HCT116 (cell line): Measurements from ENCODE around the gene BOLA3. TPM values are rescaled to one million over a fixed set of nuclear protein-coding genes. Genes with fewer than 3 reads are reported as not detected.

Experiments
- ATAC-seq: fragments of 200-7000 bp; cut with Tn5 transposase; 2 replicates; pipeline ENCODE4 v1.9.1; 2020; ENCODE audit warnings: mild to moderate bottlenecking, moderate library complexity
- BruUV-seq: library from RNA; stranded (reverse); fragments of 400-500 nt; replicated peaks from 2 replicates; lab custom pipeline; 2021; lab: Mats Ljungman, UMichigan
- CTCF ChIA-PET: fragments of 300-600 bp; sonication (Branson Sonifier 250); formaldehyde crosslinking; loops from one replicate; lab custom pipeline; 2021; ENCODE audit warnings: antibody characterized with exemption; lab: Charles Lee
- POLR2A ChIA-PET: fragments of 300-600, 350-600 bp; sonication (Branson Sonifier 250); formaldehyde crosslinking; loops from one replicate; lab custom pipeline; 2021; ENCODE audit warnings: antibody characterized with exemption; lab: Charles Lee
- RAD21 ChIA-PET, 2 experiments: fragments of 300-600 bp; sonication (Branson Sonifier 250); formaldehyde crosslinking; loops; one replicate each; lab custom pipeline; 2023; ENCODE audit warnings: low total read pairs in 2 of 2; ENCODE audit not compliant: uncharacterized antibody in 2 of 2, unreplicated experiment in 2 of 2, low non-redundant PET in 1 of 2; lab: Charles Lee
- DNase-seq: peaks from one replicate; pipeline ENCODE4 v3.0.0-alpha.2; 2010; ENCODE audit warnings: low read depth, low spot score
- H2AFZ ChIP-seq: fragments of 200-600 bp; shearing (Covaris generic), sonication (generic); 2 replicates; pipeline ENCODE4 v1.6.1; 2017; ENCODE audit warnings: low read depth, mixed run types, mixed read lengths, antibody characterized with exemption, low read length; ENCODE audit not compliant: poor library complexity, severe bottlenecking
- H3K27ac ChIP-seq: 2 replicates; pipeline ENCODE4 v1.5.1; 2012; ENCODE audit warnings: low read depth, low read length
- H3K27me3 ChIP-seq: fragments of 200-600 bp; sonication (generic); 2 replicates; pipeline ENCODE4 v1.6.1; 2016; ENCODE audit warnings: mixed run types, low read length, mixed read lengths; ENCODE audit not compliant: insufficient read depth
- H3K36me3 ChIP-seq, 2 experiments: fragments of 200-500 bp in 1 of 2; fragments of 200-600 bp in 1 of 2; sonication (Bioruptor generic) in 1 of 2; sonication (generic) in 1 of 2; 2 replicates each; pipeline versions ENCODE4 v1.5.1 to v1.6.1; 2014 to 2016; ENCODE audit warnings: low read length in 2 of 2, inconsistent platforms in 1 of 2, mixed read lengths in 1 of 2, mixed run types in 1 of 2; ENCODE audit not compliant: insufficient read depth in 2 of 2, control insufficient read depth in 1 of 2
- H3K4me1 ChIP-seq, 2 experiments: fragments of 200-600 bp in 1 of 2; sonication (generic) in 1 of 2; 2 replicates each; pipeline versions ENCODE4 v1.5.1 to v1.6.1; 2012 to 2017; ENCODE audit warnings: low read length in 2 of 2, inconsistent platforms in 1 of 2, mild to moderate bottlenecking in 1 of 2, mixed read lengths in 1 of 2, mixed run types in 1 of 2, moderate library complexity in 1 of 2; ENCODE audit not compliant: insufficient read depth in 2 of 2, control insufficient read depth in 1 of 2
- H3K4me2 ChIP-seq: fragments of 200-600 bp; sonication (generic); 2 replicates; pipeline ENCODE4 v1.6.1; 2017; ENCODE audit warnings: mixed run types, low read length, mixed read lengths
- H3K4me3 ChIP-seq, 2 experiments: fragments of 200-600 bp in 1 of 2; sonication (generic) in 1 of 2; replicated peaks in 1 of 2; 2 replicates each; pipeline ENCODE4 v1.5.1; 2011 to 2016; ENCODE audit warnings: low read length in 2 of 2, control low read depth in 1 of 2, low read depth in 1 of 2, mild to moderate bottlenecking in 1 of 2, mixed read lengths in 1 of 2, mixed run types in 1 of 2
- H3K79me2 ChIP-seq: fragments of 200-600 bp; sonication (generic); 2 replicates; pipeline ENCODE4 v1.6.1; 2017; ENCODE audit warnings: mild to moderate bottlenecking, mixed run types, low read length, moderate library complexity, mixed read lengths; ENCODE audit not compliant: insufficient read depth
- H3K9ac ChIP-seq: fragments of 200-600 bp; sonication (generic); 2 replicates; pipeline ENCODE4 v1.6.1; 2016; ENCODE audit warnings: low read length, mixed read lengths
- H3K9me2 ChIP-seq: fragments of 200-600 bp; sonication (generic), shearing (Covaris generic); 2 replicates; pipeline ENCODE4 v1.6.1; 2017; ENCODE audit warnings: mixed run types, mild to moderate bottlenecking, moderate library complexity; ENCODE audit not compliant: insufficient read depth
- H3K9me3 ChIP-seq, 2 experiments: fragments of 200-500 bp in 1 of 2; fragments of 200-600 bp in 1 of 2; sonication (Bioruptor generic) in 1 of 2; sonication (generic) in 1 of 2; 2 replicates each; pipeline ENCODE4 v1.6.1; 2014 to 2017; ENCODE audit warnings: low read length in 2 of 2, mixed read lengths in 2 of 2, inconsistent platforms in 1 of 2, low read depth in 1 of 2, mild to moderate bottlenecking in 1 of 2, mixed run types in 1 of 2, moderate library complexity in 1 of 2; ENCODE audit not compliant: control insufficient read depth in 1 of 2, insufficient read depth in 1 of 2
- H4K20me1 ChIP-seq: fragments of 200-600 bp; sonication (generic), shearing (Covaris generic); 2 replicates; pipeline ENCODE4 v1.6.1; 2017; ENCODE audit warnings: mixed run types, mild to moderate bottlenecking, moderate library complexity; ENCODE audit not compliant: insufficient read depth
- CBX3 ChIP-seq: IDR thresholded peaks from 2 replicates; pipeline ENCODE4 v1.6.1; 2012; ENCODE audit warnings: low read depth
- CTCF ChIP-seq, 3 experiments: fragments of 200-600 bp in 1 of 3; sonication (generic) in 1 of 3; IDR thresholded peaks in 2 of 3; conservative IDR thresholded peaks in 1 of 3; 2 replicates each; pipeline ENCODE4 v1.5.1; 2012 to 2017; ENCODE audit warnings: low read depth in 2 of 3, low read length in 2 of 3, antibody characterized with exemption in 1 of 3, borderline replicate concordance in 1 of 3, control low read depth in 1 of 3, mild to moderate bottlenecking in 1 of 3, mixed read lengths in 1 of 3, mixed run types in 1 of 3, moderate library complexity in 1 of 3; ENCODE audit not compliant: insufficient read depth in 1 of 3
- FOSL1 ChIP-seq: IDR thresholded peaks from 2 replicates; pipeline ENCODE4 v1.6.1; 2012; ENCODE audit warnings: low read depth
- intact Hi-C: fragments of 100-400 bp; cut with micrococcal nuclease; formaldehyde crosslinking; loops from 2 replicates; pipeline ENCODE4 v1.10.0; 2022
- total RNA-seq: library from RNA; stranded (reverse); gene quantifications from one replicate; pipeline ENCODE4 v1.2.1, GENCODE V29; 2021; ENCODE audit not compliant: unreplicated experiment

BOLA3 gene
- total RNA-seq, 1 experiment from 2014 or later = 62.9 TPM

- no peak for TF ChIP-seq FOSL1
- TF ChIP-seq CBX3 = no peak
- TF ChIP-seq, all 23 proteins: peak for 3
Measured at GRCh38 chr2:74142340-74142739, 5.4 kb downstream of the BOLA3 start (continued).

DNA sequence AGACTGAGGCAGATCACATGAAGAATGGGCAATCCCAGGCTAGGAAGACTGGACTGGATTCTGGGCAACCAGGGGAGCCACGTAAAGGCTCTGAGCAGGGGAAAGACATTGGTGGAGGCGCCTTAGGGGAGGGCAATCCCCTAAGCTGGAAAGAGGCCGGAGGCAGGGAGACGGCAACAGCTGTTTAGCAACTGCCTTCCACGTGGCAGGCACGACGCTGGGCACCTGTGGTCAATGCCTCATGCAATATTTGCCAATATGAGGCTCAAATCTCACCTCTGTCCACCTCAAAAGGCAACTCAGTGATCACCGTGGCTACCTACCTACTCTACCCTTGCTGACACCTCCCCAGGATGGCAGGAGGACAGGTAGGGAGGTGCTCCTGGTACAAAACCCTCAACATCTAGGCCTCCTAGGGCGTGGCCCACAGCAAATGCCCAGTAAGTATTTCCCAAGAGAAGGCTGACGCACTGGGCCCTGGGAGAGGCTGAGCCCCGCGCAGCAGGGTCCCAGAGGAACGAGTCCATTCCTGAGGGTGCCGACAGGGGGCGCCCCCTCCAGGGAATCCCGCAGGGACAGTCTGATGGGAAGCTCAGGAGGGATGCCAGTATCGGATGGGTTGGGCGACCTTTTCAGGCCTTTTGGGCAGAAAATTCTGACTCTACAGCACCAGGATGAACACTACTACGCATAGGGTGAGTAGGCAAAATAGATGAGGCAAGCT lies 8.9 kb downstream of the BOLA3 start:
- ChIA-PET POLR2A (no interaction called here), RAD21 (no interaction called here), CTCF (interaction anchor here (0.6 to 0.8 kb wide), 3 partner anchors 10 to 402 kb away, joined by 3 read pairs; partner anchors contain the start of gene TPRKB)
- Histone ChIP-seq H3K27ac (no peak overlapping the region), H3K4me2 (no peak overlapping the region), H3K36me3 (peaks cover 0 to 3% of the 10 kb centered on the region in 2 experiments; a peak in 3 of 4 replicates), H2AFZ (no peak overlapping the region), H4K20me1 (no peaks in the 10 kb centered on the region), H3K4me3 (no peak overlapping the region), H3K79me2 (no peaks in the 10 kb centered on the region; the same call in 1 of the 2 replicates), H3K9me3 (no peaks in the 10 kb centered on the region), H3K4me1 (no peaks in the 10 kb centered on the region), H3K9me2 (no peaks in the 10 kb centered on the region), H3K27me3 (no peaks in the 10 kb centered on the region), H3K9ac (no peak overlapping the region)
- DNase-seq (no peak), ATAC-seq (peak; percentile 63; the same call in 1 of the 2 replicates)
- peak in 2 of 3 experiments; percentile 34 to 52; a peak in 3 of 6 replicates for TF ChIP-seq CTCF (IDR thresholded peaks at IDR 0.05 in 2 of 3, conservative IDR thresholded peaks at IDR 0.05 in 1 of 3; ENCODE audit: borderline replicate concordance in 1 of 3, insufficient read depth in 1 of 3, low read depth in 2 of 3, low read length in 2 of 3)
- no peak for TF ChIP-seq CBX3
- intact Hi-C loops = no loop called here
- BruUV-seq = no TSS peak
